Panc1 (cell line): ENCODE data around the gene AGPAT3. TPM values are rescaled to one million over a fixed set of nuclear protein-coding genes. Genes with fewer than 3 reads are reported as not detected.
A peak's percentile ranks its signal among the peaks of the same experiment; 100 is the strongest.

ENCODE experiments used
- ATAC-seq: fragments of 200-7000 bp; cut with Tn5 transposase; 2 replicates; pipeline ENCODE4 v1.9.1; 2020; ENCODE audit warnings: mild to moderate bottlenecking, moderate library complexity
- BruUV-seq: library from RNA; stranded (reverse); fragments of 400-500 nt; replicated peaks from 2 replicates; lab custom pipeline; 2021; lab: Mats Ljungman, UMichigan
- CTCF ChIA-PET: fragments of 300-600 bp; sonication (Branson Sonifier 250); formaldehyde crosslinking; loops from one replicate; lab custom pipeline; 2022; ENCODE audit warnings: antibody characterized with exemption; lab: Charles Lee
- POLR2A ChIA-PET: fragments of 300-600 bp; sonication (Branson Sonifier 250); formaldehyde crosslinking; loops from one replicate; lab custom pipeline; 2022; ENCODE audit warnings: antibody characterized with exemption; lab: Charles Lee
- DNase-seq: peaks from one replicate; pipeline ENCODE4 v3.0.0-alpha.2; 2010; ENCODE audit warnings: low read depth, low spot score
- H3K27ac ChIP-seq: 2 replicates; pipeline ENCODE4 v1.5.1; 2011; ENCODE audit warnings: mild to moderate bottlenecking, low read length, inconsistent platforms
- H3K27me3 ChIP-seq: fragments of 200-500 bp; sonication (Bioruptor generic); 2 replicates; pipeline ENCODE4 v1.6.0; 2014; ENCODE audit warnings: low read length, inconsistent platforms; ENCODE audit not compliant: control insufficient read depth, insufficient read depth
- H3K36me3 ChIP-seq: fragments of 200-500 bp; sonication (Bioruptor generic); 2 replicates; pipeline ENCODE4 v1.5.1; 2014; ENCODE audit warnings: inconsistent platforms, mild to moderate bottlenecking, low read length, moderate library complexity; ENCODE audit not compliant: control insufficient read depth, insufficient read depth
- H3K4me1 ChIP-seq: 2 replicates; pipeline ENCODE4 v1.5.1; 2011; ENCODE audit warnings: inconsistent platforms, mild to moderate bottlenecking, low read length, moderate library complexity; ENCODE audit not compliant: control insufficient read depth, insufficient read depth
- H3K4me3 ChIP-seq, 2 experiments: 2 replicates each; pipeline ENCODE4 v1.5.1; 2011 to 2012; ENCODE audit warnings: low read depth in 2 of 2, low read length in 2 of 2, mild to moderate bottlenecking in 2 of 2, inconsistent platforms in 1 of 2, moderate library complexity in 1 of 2
- H3K9me3 ChIP-seq: fragments of 200-500 bp; sonication (Bioruptor generic); 2 replicates; pipeline ENCODE4 v1.5.1; 2014; ENCODE audit warnings: low read depth, mild to moderate bottlenecking, inconsistent platforms, low read length, moderate library complexity; ENCODE audit not compliant: control insufficient read depth, insufficient read depth
- POLR2AphosphoS5 ChIP-seq: IDR thresholded peaks from 2 replicates; pipeline ENCODE4 v1.6.1; 2012; ENCODE audit warnings: mild to moderate bottlenecking, low read depth, low read length, moderate library complexity
- SIN3A ChIP-seq: IDR thresholded peaks from 2 replicates; pipeline ENCODE4 v1.6.1; 2012; ENCODE audit warnings: low read depth, mild to moderate bottlenecking, low read length, moderate library complexity, borderline replicate concordance; ENCODE audit not compliant: insufficient read depth
- TCF7L2 ChIP-seq: IDR thresholded peaks from 2 replicates; pipeline ENCODE4 v1.6.1; 2011; ENCODE audit warnings: mild to moderate bottlenecking, low read depth, low read length, inconsistent platforms
- in situ Hi-C: cut with HindIII; loops from 2 replicates; pipeline ENCODE4 v1.10.0; 2016; ENCODE audit warnings: low sequenced_read_pairs, low pct_unique_long_range_greater_than_20kb
- intact Hi-C: fragments of 100-400 bp; cut with micrococcal nuclease; formaldehyde crosslinking; loops from one replicate; pipeline ENCODE4 v1.10.0; 2022; ENCODE audit not compliant: unreplicated experiment
- total RNA-seq: library from RNA; stranded (reverse); gene quantifications from one replicate; pipeline ENCODE4 v1.2.1, GENCODE V29; 2021; ENCODE audit not compliant: unreplicated experiment
- TF ChIP-seq, protein P1 (sequence below), 2 experiments: IDR thresholded peaks; 2 replicates each; pipeline ENCODE4 v1.6.1; 2011 to 2012; ENCODE audit warnings: low read depth in 2 of 2, control low read depth in 1 of 2, low read length in 1 of 2, mild to moderate bottlenecking in 1 of 2, moderate library complexity in 1 of 2; ENCODE audit not compliant: insufficient read depth in 1 of 2
- TF ChIP-seq, protein P2 (sequence below): fragments of 450-650 bp; IDR thresholded peaks from 2 replicates; pipeline ENCODE4 v1.5.1; 2017; ENCODE audit warnings: mild to moderate bottlenecking

AGPAT3 gene
- total RNA-seq, 1 experiment from 2014 or later = 40.1 TPM

DNA sequence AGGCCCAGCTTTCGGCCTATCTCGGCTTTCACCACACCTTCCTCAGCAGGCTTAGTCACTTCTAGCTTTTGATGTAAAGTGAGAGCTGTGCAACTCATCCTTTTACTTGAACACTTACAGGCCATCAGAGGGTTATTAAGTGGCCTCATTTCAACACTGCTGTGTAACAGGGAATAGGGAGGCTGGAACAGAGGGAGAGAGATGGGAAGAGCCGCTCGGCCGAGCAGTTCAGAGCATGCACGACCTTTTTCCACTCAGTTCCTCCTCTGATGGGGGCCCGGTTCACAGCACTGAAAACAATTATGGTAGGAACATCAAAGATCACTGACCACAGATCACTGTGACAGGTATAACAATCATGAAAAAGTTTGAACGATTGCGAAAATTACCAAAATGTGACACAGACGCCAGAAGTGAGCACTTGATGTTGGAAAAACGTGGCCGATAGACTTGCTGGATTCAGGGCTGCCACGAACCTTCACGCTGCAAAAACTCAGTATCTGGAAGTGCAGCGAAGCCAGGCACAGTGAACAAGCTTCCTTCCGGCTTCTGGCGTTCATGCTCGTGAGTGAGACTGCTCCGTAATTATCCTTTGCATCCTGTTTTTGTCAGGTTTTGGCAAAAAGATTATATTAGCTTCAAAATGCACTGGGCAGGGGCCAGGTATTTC is 28.6 kb downstream of the AGPAT3 start:
- POLR2A ChIA-PET = no interaction called here
- intact Hi-C loops = no loop called here
- CTCF ChIA-PET = interaction anchor here (0.6 kb wide), 1 partner anchor 37 kb away, joined by 4 read pairs; no protein-coding TSS in a partner anchor

DNA sequence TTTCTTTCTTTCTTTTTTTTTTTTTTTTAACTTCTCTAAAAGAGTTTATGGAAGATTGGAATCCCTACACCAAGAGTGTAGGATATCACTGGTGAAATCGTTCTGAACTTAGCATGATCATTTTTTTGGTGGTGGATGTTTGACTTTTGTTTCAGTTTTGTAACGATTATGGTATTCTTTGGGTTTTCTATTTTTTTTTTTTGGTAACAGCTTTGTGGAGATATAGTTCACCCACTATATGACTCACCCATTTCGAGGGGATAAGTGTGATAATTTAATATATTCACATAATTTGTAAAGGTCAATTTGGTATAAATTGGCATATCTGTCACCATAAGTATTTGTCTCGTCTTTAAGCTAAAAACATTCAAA is 29.2 kb downstream of the AGPAT3 start:
- no peak for TF ChIP-seq TCF7L2
- TF ChIP-seq, protein P1, sequence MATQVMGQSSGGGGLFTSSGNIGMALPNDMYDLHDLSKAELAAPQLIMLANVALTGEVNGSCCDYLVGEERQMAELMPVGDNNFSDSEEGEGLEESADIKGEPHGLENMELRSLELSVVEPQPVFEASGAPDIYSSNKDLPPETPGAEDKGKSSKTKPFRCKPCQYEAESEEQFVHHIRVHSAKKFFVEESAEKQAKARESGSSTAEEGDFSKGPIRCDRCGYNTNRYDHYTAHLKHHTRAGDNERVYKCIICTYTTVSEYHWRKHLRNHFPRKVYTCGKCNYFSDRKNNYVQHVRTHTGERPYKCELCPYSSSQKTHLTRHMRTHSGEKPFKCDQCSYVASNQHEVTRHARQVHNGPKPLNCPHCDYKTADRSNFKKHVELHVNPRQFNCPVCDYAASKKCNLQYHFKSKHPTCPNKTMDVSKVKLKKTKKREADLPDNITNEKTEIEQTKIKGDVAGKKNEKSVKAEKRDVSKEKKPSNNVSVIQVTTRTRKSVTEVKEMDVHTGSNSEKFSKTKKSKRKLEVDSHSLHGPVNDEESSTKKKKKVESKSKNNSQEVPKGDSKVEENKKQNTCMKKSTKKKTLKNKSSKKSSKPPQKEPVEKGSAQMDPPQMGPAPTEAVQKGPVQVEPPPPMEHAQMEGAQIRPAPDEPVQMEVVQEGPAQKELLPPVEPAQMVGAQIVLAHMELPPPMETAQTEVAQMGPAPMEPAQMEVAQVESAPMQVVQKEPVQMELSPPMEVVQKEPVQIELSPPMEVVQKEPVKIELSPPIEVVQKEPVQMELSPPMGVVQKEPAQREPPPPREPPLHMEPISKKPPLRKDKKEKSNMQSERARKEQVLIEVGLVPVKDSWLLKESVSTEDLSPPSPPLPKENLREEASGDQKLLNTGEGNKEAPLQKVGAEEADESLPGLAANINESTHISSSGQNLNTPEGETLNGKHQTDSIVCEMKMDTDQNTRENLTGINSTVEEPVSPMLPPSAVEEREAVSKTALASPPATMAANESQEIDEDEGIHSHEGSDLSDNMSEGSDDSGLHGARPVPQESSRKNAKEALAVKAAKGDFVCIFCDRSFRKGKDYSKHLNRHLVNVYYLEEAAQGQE (IDR thresholded peaks at IDR 0.05; ENCODE audit: insufficient read depth in 1 of 2, low read depth in 2 of 2, low read length in 1 of 2) = no peak
- no peak for TF ChIP-seq POLR2AphosphoS5
- no peak for TF ChIP-seq SIN3A
- TF ChIP-seq, protein P2, sequence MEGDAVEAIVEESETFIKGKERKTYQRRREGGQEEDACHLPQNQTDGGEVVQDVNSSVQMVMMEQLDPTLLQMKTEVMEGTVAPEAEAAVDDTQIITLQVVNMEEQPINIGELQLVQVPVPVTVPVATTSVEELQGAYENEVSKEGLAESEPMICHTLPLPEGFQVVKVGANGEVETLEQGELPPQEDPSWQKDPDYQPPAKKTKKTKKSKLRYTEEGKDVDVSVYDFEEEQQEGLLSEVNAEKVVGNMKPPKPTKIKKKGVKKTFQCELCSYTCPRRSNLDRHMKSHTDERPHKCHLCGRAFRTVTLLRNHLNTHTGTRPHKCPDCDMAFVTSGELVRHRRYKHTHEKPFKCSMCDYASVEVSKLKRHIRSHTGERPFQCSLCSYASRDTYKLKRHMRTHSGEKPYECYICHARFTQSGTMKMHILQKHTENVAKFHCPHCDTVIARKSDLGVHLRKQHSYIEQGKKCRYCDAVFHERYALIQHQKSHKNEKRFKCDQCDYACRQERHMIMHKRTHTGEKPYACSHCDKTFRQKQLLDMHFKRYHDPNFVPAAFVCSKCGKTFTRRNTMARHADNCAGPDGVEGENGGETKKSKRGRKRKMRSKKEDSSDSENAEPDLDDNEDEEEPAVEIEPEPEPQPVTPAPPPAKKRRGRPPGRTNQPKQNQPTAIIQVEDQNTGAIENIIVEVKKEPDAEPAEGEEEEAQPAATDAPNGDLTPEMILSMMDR = no peak
- ChIA-PET POLR2A (interaction anchor here (0.6 kb wide), 1 partner anchor 42 kb away, joined by 3 read pairs; no protein-coding TSS in a partner anchor), CTCF (interaction anchor here (0.6 kb wide), 1 partner anchor 37 kb away, joined by 4 read pairs; no protein-coding TSS in a partner anchor)
- no TSS peak for BruUV-seq
- Histone ChIP-seq H3K27me3 (no peaks in the 10 kb centered on the region), H3K27ac (no peak overlapping the region), H3K4me1 (no peaks in the 10 kb centered on the region), H3K36me3 (no peaks in the 10 kb centered on the region), H3K9me3 (no peaks in the 10 kb centered on the region), H3K4me3 (no peak overlapping the region)
- intact Hi-C loops = no loop called here
- no peak for DNase-seq
- in situ Hi-C loops = no loop called here
- ATAC-seq = no peak

More for the DNA sequence above, 28.6 kb downstream of the AGPAT3 start:
- Histone ChIP-seq H3K4me3 (no peak overlapping the region), H3K9me3 (no peaks in the 10 kb centered on the region), H3K27me3 (no peaks in the 10 kb centered on the region), H3K4me1 (no peaks in the 10 kb centered on the region), H3K27ac (no peak overlapping the region), H3K36me3 (no peaks in the 10 kb centered on the region)
- BruUV-seq = no TSS peak
- peak; percentile 51; the same call in 1 of the 2 replicates for ATAC-seq
- no peak for TF ChIP-seq POLR2AphosphoS5
- TF ChIP-seq SIN3A = no peak
- DNase-seq = no peak
- in situ Hi-C loops = no loop called here

DNA sequence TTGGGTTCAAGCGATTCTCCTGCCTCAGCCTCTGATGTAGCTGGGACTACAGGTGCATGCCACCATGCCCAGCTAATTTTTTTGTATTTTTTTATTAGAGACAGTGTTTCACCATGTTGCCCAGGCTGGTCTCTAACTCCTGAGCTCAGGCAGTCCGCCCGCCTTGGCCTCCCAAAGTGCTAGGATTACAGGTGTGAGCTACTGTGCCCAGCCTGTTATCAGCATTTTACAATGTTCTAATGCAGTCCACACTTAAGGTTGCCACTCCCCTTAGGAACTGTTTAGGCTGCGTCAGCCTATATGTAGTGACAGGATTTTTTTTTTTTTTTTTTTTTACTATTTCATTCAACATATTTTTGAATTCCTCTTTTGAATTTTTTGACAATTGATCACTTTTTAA is 30.2 kb downstream of the AGPAT3 start:
- intact Hi-C loops = no loop called here
- TF ChIP-seq POLR2AphosphoS5 (no peak), TCF7L2 (no peak), SIN3A (no peak)
- TF ChIP-seq, protein P1 (IDR thresholded peaks at IDR 0.05; ENCODE audit: insufficient read depth in 1 of 2, low read depth in 2 of 2, low read length in 1 of 2) = no peak
- TF ChIP-seq, protein P2 = no peak
- in situ Hi-C loops = no loop called here
- H3K4me1 ChIP-seq = no peaks in the 10 kb centered on the region
- H3K4me3 ChIP-seq = no peak overlapping the region
- DNase-seq = no peak
- H3K27me3 ChIP-seq = no peaks in the 10 kb centered on the region
- ChIA-PET POLR2A (no interaction called here), CTCF (no interaction called here)
- H3K36me3 ChIP-seq = no peaks in the 10 kb centered on the region
- no peak overlapping the region for H3K27ac ChIP-seq
- no peaks in the 10 kb centered on the region for H3K9me3 ChIP-seq
- BruUV-seq = no TSS peak
- no peak for ATAC-seq
